Activated T-helper 2 cell treated with anti-CD3 and anti-CD28 coated beads, Interferon-gamma antibody, Interleukin-2, Interleukin-4, amounts not matched to agents 10 μg/mL and 5 μg/mL and 100 μg/mL, durations not matched to agents 14 hours and 24 hours and 36 hours (primary cell): Measurements from ENCODE around the gene DDN. TPM values are rescaled to one million over a fixed set of nuclear protein-coding genes. Genes with fewer than 3 reads are reported as not detected.

ENCODE experiments used
- DNase-seq: peaks from one replicate; pipeline ENCODE4 v3.0.0; 2021; ENCODE audit warnings: low spot score
- H3K27ac Mint-ChIP-seq: one replicate; pipeline ENCODE4 v1.8.0; 2021; ENCODE audit warnings: mixed read lengths
- H3K27me3 Mint-ChIP-seq: one replicate; pipeline ENCODE4 v1.8.0; 2021; ENCODE audit warnings: low read depth, mixed read lengths
- H3K36me3 Mint-ChIP-seq: one replicate; pipeline ENCODE4 v1.8.0; 2021; ENCODE audit warnings: low read depth, mixed read lengths
- H3K4me1 Mint-ChIP-seq: one replicate; pipeline ENCODE4 v1.8.0; 2021; ENCODE audit warnings: low read depth, mixed read lengths
- H3K4me3 Mint-ChIP-seq: one replicate; pipeline ENCODE4 v1.8.0; 2021; ENCODE audit warnings: low read depth, mild to moderate bottlenecking, moderate library complexity, mixed read lengths
- H3K9me3 Mint-ChIP-seq: one replicate; pipeline ENCODE4 v1.8.0; 2021; ENCODE audit warnings: mixed read lengths
- intact Hi-C: fragments of 100-400 bp; cut with micrococcal nuclease; formaldehyde crosslinking; loops from one replicate; pipeline ENCODE4 v1.15.1; 2023
- total RNA-seq: library from RNA; stranded (reverse); gene quantifications from 2 replicates; pipeline ENCODE4 v1.2.3, GENCODE V29; 2022

DDN gene
- total RNA-seq, 1 donor from 2014 or later = 0.91 TPM

DNA sequence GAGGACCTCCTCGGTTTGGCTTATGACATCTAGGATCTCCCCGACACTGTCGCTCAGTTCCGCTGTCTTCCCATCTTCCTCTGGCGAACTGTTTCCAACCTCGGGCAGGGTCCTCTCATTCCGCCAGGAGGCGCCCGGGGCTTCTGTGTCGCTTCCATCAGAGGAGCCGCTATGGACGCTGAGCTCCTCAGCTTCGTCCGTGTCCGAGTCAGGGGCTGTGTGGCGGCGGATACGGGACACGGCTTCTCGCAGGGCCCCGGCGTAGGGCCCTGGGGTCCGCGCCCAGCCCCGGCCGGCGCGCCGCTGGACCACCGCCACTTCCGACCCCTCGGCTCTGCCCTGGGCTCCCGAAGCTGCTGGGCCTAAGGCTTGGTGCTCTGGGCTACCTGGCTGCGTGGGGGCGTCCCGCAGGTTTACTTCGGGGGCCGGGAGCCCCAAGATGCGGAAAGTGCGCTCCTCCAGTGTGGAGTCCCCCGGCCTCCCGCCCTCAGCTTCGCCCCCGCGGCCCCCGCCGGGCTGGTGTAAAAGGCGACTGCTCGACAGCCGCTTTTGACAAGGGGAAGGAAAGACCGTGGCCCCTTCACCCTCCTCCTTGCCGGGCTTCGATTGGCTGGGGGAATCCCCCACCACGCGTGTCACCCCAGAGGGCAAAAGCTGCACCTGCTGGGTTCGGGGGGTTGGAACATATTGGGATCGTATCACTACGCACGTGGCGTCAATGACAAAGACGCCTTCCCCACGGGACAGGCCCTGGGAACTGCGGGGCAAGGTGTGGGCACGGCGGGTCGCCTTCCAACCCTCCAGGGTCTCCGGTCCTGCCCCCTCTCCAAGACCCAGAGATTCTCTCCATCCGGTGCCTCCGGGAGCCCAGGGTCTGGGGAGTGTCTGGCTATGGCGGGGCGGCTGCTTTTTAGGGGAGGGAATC lies 2.1 kb downstream of the DDN start:
- Mint-ChIP-seq H3K36me3 (peaks cover 23% of the 10 kb centered on the region), H3K27me3 (peaks cover 49% of the 10 kb centered on the region)

DNA sequence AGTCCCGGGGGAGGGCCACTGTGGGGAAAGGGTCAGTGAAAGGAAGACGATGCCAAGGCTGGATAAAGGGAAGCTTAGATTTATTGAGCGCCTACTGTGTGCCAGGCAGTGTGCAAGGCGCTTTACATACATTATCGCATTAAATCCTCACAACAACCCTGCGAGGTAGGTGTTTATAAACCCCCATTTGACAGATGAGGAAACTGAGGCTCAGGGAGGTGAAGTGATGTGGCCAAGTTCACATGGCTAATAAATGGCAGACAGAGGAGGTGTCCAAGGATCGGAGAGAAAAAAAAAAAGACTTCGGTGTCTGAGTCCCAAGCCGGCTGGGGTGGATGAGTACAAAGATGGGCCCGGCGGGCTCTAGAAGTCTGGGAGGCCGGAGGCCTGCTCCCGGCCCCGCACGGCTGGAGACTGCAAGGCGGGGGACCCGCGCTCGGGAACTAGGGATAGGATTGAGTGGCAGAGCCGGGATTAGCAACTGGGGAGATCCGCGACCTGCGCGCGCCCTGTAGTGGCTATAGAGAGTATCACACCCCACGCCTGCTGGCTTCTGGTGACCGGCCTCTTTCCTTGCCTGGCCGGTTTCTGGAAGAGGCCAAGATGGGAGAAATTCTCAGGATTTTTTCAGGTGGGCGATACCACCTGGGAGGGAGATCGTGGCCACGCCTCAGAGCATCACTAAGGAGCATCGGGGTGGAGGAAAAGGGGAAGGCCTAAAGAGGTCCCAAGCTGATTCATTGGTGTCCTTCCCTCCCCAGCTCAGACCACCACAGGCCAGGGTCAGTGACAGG lies 3.9 kb downstream of the DDN start:
- Mint-ChIP-seq H3K9me3 (no peaks in the 10 kb centered on the region), H3K4me1 (peaks cover 26% of the 10 kb centered on the region), H3K27ac (no peak overlapping the region), H3K27me3 (peaks cover 55% of the 10 kb centered on the region), H3K36me3 (peaks cover 8% of the 10 kb centered on the region), H3K4me3 (no peak overlapping the region)
- no peak for DNase-seq
- intact Hi-C loops = loop anchor here (1.0 to 5.0 kb wide), 5 partner anchors 14 to 142 kb away; partner anchors contain the start of genes DDX23 and DHH

More for the DNA sequence above, 2.1 kb downstream of the DDN start:
- Mint-ChIP-seq H3K27ac (no peak overlapping the region), H3K4me1 (peaks cover 27% of the 10 kb centered on the region), H3K9me3 (no peaks in the 10 kb centered on the region), H3K4me3 (no peak overlapping the region)
- no peak for DNase-seq
- intact Hi-C loops = loop anchor here (1.0 to 5.0 kb wide), 4 partner anchors 21 to 105 kb away; partner anchors contain the start of genes DHH and PRKAG1

DNA sequence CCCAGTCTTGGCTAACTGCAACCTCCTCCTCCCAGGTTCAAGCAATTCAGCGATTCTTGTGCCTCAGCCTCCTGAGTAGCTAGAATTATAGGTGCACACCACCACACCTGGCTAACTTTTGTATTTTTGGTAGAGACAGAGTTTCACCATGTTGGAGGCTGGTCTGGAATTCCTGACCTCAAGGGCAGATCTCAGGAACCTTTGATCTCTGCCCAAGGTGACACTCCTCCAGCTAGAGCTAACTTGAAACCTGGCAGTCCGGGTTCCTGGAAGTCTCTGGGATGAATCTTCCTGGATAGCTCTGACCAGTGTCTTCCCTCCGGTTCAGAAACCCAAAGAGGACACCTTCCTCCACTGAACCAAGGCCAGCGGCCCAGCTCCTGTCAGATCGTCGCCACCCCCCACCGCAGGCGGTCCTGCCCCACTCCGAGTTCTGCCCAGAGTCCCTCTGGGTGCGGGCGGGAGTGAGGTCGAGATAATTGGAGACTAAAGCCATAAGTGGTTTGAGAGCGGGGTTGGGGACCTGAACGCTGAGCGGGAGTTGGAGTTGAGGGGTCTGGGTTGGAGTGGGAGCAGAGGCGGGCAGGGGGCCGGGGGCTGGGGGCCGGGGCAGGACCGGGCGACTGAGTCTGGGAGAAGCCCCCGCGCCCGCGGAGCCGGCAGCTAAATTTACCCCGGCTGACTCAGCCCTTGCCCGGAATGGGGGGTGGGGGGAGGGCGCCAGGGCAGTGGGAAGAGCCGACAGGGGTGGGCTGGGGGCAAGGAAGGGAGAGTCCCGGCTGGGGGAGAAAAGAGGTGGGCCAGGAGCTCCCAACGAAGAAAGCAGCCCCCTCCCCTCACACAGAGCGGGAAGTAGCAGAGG lies 4.7 kb downstream of the DDN start:
- Mint-ChIP-seq H3K27ac (no peak overlapping the region), H3K36me3 (no peaks in the 10 kb centered on the region), H3K4me3 (no peak overlapping the region), H3K27me3 (peaks cover 56% of the 10 kb centered on the region), H3K9me3 (no peaks in the 10 kb centered on the region), H3K4me1 (peaks cover 17% of the 10 kb centered on the region)
- no peak for DNase-seq
- intact Hi-C loops = loop anchor here (1.0 to 5.0 kb wide), 5 partner anchors 13 to 142 kb away; partner anchors contain the start of genes DDX23 and DHH

DNA sequence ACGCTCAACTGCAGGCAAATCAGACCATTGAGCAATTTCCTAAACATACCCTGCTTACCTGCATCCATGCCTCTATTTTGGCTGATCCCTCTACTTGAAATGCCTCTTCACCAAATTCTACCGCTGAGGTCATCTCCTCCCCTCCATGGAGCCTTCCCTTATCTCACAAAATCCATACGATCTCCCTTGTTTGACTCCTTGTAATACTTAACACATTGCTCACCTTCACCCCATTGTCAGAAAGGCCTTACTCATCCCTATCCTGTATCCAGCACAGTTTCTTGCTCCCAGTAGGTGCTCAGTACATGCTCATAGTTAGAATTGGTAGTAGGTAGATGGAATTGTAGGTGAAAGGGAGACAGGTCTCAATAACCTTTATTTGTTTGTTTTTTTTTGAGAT lies 5.4 kb downstream of the DDN start:
- no peaks in the 10 kb centered on the region for H3K9me3 Mint-ChIP-seq
- H3K27me3 Mint-ChIP-seq = peaks cover 60% of the 10 kb centered on the region
- H3K27ac Mint-ChIP-seq = no peak overlapping the region
- H3K4me1 Mint-ChIP-seq = peaks cover 15% of the 10 kb centered on the region
- no peaks in the 10 kb centered on the region for H3K36me3 Mint-ChIP-seq
- no peak overlapping the region for H3K4me3 Mint-ChIP-seq
- DNase-seq = no peak
- intact Hi-C loops = loop anchor here (1.0 to 2.0 kb wide), 2 partner anchors 36 to 141 kb away; partner anchors contain the start of genes ARF3 and DDX23

DNA sequence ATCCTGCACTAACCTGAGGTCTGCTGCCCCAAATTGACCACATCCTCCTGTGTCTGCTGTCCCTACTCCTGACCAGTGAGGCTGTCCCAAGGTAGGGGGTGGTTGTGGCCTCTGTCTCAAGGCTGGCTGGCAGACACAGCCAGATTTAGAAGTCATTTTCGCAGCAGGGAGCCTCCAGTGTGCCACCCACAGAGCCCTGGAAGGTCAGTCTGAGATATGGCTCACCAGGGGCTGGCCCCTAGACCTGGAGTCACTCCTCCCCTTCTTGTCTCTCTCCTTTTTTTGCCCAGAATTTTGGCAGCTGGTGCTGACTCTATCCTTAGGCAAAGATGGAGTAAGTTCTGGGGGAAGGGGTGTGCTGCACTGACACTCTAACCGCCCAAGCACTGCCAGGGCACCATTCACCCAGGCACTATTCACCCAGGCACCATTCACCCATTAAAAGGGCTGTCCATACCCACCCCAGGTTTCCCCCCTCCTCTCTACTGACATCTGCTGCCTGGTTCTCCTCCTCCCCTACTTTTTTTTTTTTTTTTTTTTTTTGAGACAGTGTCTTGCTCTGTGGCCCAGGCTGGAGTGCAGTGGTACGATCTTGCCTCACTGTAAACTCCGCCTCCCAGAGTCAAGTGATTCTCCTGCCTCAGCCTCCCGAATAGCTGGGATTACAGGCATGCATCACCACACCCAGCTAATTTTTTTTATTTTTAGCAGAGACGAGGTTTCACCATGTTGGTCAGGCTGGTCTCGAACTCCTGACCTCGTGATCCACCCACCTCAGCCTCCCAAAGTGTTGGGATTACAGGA lies 7.7 kb downstream of the DDN start:
- Mint-ChIP-seq H3K4me3 (no peak overlapping the region), H3K27me3 (peaks cover 66% of the 10 kb centered on the region), H3K36me3 (no peaks in the 10 kb centered on the region), H3K9me3 (no peaks in the 10 kb centered on the region), H3K27ac (no peak overlapping the region), H3K4me1 (peaks cover 12% of the 10 kb centered on the region)
- no peak for DNase-seq
- intact Hi-C loops = no loop called here

DNA sequence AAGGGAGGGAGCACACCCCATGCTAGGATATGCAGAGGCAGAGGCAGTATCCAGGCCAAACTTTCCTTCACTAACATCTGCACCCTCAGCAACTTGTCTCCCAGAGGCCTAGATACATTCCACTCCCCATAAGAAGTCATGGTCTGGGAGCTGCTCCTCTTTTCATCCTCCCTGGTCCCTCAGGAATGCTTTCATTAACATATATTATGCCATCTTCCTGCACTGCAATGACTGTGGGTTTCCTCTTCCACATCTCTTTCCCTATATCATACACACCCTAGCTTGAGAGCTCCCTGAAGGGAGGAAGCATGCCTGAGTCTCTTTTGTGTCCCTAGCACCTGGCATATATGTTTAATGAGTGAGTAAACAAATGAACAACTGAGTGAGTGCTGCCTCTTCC lies 8.6 kb downstream of the DDN start:
- Mint-ChIP-seq H3K27me3 (peaks cover 65% of the 10 kb centered on the region), H3K27ac (no peak overlapping the region), H3K9me3 (no peaks in the 10 kb centered on the region), H3K4me1 (peaks cover 8% of the 10 kb centered on the region), H3K36me3 (no peaks in the 10 kb centered on the region), H3K4me3 (no peak overlapping the region)
- no peak for DNase-seq
- intact Hi-C loops = no loop called here

DNA sequence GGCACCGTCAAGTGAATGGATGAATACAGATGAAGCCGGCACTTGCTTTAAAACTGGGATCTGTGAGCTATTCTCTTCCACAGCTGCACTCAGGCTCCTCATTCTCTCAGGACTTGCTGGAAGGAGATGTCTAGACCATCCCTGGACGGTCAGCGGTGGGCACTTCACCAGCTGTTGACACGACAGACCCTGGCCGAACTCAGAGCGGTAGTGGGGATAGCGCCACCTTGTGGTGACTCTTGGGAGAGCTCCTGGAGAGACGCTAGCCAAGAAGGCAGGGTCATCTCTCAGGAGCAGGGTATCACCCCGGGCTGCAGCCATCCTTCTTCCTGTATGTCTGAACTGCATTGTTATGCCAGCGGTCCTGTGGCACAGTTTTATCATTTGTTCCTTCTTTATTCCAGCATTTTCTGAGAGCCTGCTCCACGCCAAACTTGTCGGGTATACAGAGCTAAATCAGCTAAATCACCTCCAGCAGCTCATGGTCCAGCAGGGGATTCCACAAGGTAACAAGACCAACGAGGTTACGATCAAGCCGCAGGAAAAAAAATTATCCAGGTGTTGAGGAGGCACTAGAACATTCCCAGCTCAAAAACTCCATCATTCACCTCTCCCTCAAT lies 11.0 kb downstream of the DDN start:
- peak; percentile 62 for DNase-seq
- Mint-ChIP-seq H3K27ac (no peak overlapping the region), H3K9me3 (no peaks in the 10 kb centered on the region), H3K4me1 (peaks cover 6% of the 10 kb centered on the region), H3K27me3 (peaks cover 68% of the 10 kb centered on the region), H3K4me3 (no peak overlapping the region), H3K36me3 (no peaks in the 10 kb centered on the region)
- intact Hi-C loops = loop anchor here (10.0 kb wide), 1 partner anchor 983 kb away; the partner anchor contains the start of gene COL2A1

DNA sequence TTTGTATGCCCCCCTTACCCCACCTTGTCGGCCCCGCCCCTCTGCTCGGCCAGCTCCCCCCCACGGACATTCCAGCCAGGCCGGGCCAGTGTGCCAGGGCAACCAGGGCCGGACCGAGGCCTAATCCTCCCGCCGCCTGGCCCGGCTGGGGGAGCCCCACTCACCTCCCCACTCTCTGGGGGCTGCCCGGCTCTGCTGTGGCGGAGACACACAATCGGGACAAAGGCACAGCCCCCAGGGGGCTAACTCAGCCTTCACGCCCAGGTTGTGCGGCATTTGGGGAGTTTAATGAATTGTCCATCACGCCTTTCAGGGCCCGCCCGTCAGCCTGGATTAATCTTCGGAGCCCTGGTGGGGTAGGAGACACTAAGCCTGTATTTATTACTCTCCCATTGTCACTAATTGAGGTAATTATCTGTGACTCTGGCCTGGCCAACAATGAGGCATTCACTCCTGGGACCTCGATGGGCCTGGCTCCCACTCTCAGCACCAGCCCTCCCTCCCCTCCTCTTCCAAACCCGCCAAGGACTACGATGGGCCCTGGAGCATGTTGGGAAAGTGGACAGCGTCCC lies 12.4 kb downstream of the DDN start:
- H3K4me1 Mint-ChIP-seq = peaks cover 13% of the 10 kb centered on the region
- intact Hi-C loops = loop anchor here (10.0 kb wide), 1 partner anchor 982 kb away; the partner anchor contains the start of gene COL2A1

DNA sequence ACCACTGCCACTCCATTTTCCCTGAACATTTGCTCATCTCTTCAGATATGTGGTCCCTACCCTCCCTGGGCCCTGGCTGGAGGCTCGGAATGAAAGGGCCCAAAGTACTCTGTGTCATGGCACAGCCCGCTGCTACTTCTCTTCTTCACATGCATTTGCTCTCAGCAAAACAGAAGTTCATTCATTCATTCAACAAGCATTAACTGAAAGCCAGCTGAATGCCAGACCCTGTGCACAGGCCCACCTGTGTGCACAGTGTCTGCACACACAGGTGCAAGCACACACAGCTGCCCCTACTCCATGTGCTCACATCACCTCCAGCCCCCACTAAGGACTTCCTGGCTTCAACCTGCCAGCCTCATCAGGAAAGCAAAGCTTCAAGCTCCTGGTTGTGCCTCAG lies 13.3 kb downstream of the DDN start:
- Mint-ChIP-seq H3K4me1 (peaks cover 19% of the 10 kb centered on the region), H3K36me3 (no peaks in the 10 kb centered on the region), H3K9me3 (no peaks in the 10 kb centered on the region), H3K27me3 (peaks cover 81% of the 10 kb centered on the region), H3K27ac (no peak overlapping the region), H3K4me3 (no peak overlapping the region)
- intact Hi-C loops = loop anchor here (10.0 kb wide), 1 partner anchor 981 kb away; the partner anchor contains the start of gene COL2A1
- DNase-seq = no peak

More for the DNA sequence above, 12.4 kb downstream of the DDN start:
- Mint-ChIP-seq H3K27ac (no peak overlapping the region), H3K27me3 (peaks cover 75% of the 10 kb centered on the region), H3K4me3 (no peak overlapping the region), H3K9me3 (no peaks in the 10 kb centered on the region), H3K36me3 (no peaks in the 10 kb centered on the region)
- no peak for DNase-seq

DNA sequence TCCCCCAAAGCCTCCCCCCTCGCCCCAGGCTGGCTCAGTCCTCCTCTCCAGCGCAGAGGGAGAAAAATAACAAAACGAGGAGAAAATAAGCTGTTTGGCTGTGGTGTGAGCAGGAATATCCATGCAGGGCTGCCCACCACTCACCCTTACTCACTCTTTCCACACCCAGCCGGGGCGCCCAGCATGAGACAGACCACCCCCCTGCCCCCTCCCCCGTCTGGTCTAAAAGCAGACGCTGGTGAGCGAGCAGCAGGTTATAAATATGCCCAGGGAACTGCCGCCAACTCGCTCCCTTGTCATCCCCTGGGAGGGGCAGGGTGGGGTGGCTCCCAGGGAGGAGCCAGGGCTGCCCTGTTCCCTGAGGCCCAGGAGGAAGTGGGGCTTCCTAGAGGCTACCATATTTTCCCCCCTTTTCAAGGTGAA lies 13.7 kb downstream of the DDN start:
- intact Hi-C loops = loop anchor here (10.0 kb wide), 1 partner anchor 981 kb away; the partner anchor contains the start of gene COL2A1
- H3K36me3 Mint-ChIP-seq = no peaks in the 10 kb centered on the region
- no peak for DNase-seq
- peaks cover 81% of the 10 kb centered on the region for H3K27me3 Mint-ChIP-seq
- H3K9me3 Mint-ChIP-seq = no peaks in the 10 kb centered on the region
- H3K27ac Mint-ChIP-seq = no peak overlapping the region
- peaks cover 22% of the 10 kb centered on the region for H3K4me1 Mint-ChIP-seq
- no peak overlapping the region for H3K4me3 Mint-ChIP-seq
